HG03280 (cell line): ENCODE data around the gene LTBP3.
A peak's percentile ranks its signal among the peaks of the same experiment; 100 is the strongest.

ENCODE experiments used
- ATAC-seq: cut with Tn5 transposase; IDR thresholded peaks from one replicate; pipeline ENCODE4 v1.9.1; 2021; ENCODE audit warnings: mild to moderate bottlenecking, moderate library complexity; ENCODE audit not compliant: unreplicated experiment

LTBP3 gene

GRCh38 chr11:65586247-65586630 lies 28.1 kb upstream of the LTBP3 start:
- no peak for ATAC-seq

DNA sequence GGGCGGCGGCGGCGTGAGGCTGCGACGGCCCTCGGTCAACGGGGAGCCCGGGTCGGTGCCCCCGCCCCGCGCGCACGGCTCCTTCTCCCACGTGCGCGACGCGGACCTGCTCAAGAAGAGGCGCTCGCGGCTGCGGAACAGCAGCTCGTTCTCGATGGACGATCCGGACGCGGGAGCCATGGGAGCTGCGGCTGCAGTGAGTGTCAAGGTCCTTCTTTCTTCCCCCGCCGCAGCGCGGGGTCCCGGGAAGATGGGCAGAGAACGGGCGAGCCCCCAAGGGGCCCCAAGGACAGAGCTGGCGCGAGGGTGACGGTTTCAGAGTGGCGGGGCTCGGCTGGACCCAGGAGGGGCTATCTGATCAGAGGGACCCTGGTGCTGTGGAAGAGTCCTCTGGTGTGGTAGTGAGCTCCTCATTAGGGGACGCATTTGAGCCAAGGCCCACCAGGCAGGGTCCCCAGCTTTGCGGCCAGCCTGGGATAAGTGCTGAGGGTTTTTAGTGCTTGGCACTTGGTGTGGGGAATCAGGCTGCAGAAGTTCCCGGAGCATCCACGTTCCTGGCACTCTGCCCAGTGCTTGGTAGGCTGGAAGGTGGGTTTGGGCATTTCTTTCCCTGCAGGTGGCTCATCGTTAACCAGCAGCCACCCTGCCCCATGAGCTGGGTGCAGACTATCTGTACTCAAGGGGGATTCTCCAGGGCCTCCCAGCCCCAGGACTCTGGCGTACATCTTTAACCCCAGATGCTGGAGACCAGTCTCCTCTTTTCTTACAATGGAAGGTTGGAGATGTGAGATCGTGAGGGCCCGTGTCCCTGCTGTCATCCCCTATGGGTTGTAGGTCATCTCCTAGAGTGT lies 27.5 kb upstream of the LTBP3 start:
- ATAC-seq = no peak

DNA sequence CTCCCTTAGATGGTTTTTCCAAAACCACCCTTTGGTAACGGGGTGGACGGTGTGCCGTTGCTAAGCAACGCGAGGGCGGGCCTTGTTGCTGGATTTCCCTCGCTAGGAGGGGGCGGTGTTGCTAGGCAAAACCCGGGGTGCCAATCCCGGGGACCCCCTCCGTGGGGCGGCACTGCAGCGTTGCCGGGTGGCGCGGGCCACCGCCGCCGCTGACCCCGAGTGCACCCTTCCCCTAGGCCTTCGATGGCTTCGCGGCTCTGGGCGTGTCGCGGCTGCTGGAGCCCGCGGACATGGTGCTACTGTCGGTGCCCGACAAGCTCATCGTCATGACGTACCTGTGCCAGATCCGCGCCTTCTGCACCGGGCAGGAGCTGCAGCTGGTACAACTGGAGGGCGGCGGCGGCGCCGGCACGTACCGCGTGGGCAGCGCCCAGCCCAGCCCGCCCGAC lies 26.6 kb upstream of the LTBP3 start:
- ATAC-seq = no peak

- ATAC-seq = no peak
Observed at GRCh38 chr11:65584106-65584505, 25.9 kb upstream of the LTBP3 start.

GRCh38 chr11:65583589-65583988 lies 25.4 kb upstream of the LTBP3 start:
- no peak for ATAC-seq

GRCh38 chr11:65581928-65582327 lies 23.8 kb upstream of the LTBP3 start:
- ATAC-seq = no peak

- ATAC-seq = no peak
Observed at GRCh38 chr11:65580756-65581155, 22.6 kb upstream of the LTBP3 start.

DNA sequence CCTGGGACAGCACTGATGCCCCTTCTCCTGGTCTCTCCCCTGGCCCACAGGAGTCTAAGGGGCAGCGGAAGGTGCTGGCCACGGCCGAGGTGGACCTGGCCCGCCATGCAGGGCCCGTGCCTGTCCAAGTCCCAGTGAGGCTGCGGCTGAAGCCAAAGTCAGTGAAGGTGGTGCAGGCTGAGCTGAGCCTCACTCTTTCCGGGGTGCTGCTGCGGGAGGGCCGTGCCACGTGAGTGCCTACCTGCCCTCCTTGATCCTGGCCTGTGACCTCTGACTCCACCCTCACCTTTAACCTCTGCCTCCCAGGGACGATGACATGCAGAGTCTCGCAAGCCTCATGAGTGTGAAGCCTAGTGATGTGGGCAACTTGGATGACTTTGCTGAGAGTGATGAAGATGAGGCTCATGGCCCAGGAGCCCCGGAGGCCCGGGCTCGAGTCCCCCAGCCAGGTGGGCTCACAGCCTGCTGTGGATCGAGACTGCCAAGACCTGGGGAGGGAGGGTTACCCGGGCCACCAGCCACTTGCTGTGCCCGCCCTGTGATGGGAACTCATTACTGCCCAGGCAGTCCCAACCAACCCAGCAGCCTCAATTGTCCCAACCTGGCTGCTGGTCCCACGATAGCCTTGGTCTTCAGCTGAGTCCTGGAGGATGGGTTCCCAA lies 22.0 kb upstream of the LTBP3 start:
- no peak for ATAC-seq

DNA sequence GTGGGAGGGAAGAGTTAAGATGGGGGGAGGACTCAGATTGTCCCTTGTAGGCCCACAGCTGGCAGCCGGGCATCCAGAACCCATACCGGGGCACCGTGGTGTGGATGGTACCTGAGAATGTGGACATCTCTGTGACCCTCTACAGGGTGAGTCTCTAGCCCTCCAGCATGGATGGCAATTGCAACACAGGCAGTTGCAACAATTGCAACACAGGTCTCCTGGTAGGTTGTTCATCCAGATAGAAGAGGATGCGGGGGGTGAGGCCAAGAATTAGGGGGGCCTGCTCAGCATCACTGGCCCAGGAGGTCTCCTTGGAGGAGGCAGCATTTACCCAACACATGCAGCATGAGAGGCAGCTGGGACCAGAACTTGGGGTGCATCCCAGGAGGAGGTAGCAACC lies 21.1 kb upstream of the LTBP3 start:
- no peak for ATAC-seq

DNA sequence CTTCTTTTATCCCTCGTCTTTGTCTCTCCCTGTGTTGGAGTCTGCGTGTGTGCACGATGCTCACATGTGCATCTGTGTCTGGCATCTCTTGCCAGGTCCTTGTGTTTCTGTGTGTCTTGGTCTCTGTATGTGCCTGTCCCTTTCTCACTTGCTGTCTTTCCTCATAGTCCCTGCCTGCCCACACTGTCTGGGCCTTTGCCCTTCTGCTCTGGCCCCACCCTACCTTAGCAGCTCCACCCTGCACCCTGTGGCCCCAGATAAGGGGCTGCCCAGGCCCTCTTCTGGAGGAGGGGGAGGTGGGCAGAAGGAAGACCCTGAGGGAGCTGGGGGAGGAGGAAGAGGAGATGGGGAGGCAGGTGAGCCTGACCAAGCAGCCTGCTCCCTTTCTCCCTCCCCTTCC lies 20.5 kb upstream of the LTBP3 start:
- no peak for ATAC-seq

GRCh38 chr11:65578134-65578533 lies 20.0 kb upstream of the LTBP3 start:
- no peak for ATAC-seq

DNA sequence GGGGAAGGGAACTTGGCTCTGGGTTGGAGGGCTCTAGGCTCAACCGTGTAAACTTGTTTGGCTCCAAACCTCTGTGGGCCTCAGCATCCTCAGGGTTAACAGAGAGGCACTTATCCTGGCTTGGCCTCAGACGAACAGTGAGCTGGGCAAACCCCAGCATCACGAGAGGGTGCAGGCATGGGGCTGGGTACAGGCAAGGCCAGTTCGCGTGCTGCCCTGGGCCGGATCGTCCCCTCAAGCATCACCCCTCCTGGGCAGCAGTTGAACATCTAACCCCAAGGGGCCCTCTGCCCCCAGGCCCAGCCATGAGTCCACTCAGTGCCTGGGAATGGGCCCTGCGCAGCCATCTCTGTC lies 19.6 kb upstream of the LTBP3 start:
- ATAC-seq = no peak

GRCh38 chr11:65576867-65577755 lies 19.0 kb upstream of the LTBP3 start:
- no peak for ATAC-seq

GRCh38 chr11:65576232-65576866 lies 18.2 kb upstream of the LTBP3 start:
- peak; percentile 5 for ATAC-seq

- peak; percentile 26 for ATAC-seq
Observed at GRCh38 chr11:65575568-65576231, 17.5 kb upstream of the LTBP3 start, which contains the start of gene EHBP1L1. Gene EHBP1L1 (plus strand): TSS chr11:65576053. CDS start chr11:65576303, 250 bp downstream.

- no peak for ATAC-seq
Observed at GRCh38 chr11:65574811-65575567, 16.8 kb upstream of the LTBP3 start.

DNA sequence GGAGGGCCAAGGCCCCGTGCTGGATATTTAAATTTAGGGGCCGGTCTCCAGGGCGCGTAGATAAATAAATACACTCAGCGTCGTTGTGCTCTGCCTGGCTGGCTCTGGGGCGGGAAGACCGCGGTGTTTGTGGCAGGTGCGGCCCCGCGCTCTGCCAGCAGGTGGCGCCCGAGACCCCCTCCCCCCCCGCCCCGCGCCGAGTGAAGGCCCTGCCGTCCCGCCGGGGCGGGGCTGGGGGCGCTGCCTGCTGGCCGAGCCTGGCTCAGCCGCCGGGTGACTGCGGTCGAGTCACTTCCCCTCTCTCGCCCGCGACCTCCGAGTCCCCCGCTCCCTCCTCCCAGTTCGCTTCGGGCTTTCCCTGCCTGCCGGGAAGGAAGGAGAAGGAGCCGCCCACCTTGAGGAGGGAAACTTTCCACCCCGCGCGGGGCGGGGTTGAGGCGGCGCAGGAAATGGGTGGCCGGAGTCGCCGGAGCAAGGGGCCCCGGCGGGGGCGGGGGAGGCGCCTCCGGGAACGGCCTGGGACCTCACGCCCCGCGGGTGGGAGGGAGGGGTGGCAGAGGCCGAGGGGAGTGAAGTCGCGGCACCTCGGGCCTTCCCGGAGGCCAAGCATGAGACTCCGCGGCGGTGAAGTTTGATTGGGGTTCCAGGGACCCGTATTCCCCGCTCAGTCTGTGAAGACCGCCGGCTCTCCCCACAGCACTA lies 16.1 kb upstream of the LTBP3 start:
- peak; percentile 34 for ATAC-seq

- ATAC-seq = no peak
Observed at GRCh38 chr11:65573391-65574079, 15.4 kb upstream of the LTBP3 start.
